ENCODE data around the gene CNTNAP5. TPM values are rescaled to one million over a fixed set of nuclear protein-coding genes. Genes with fewer than 3 reads are reported as not detected.

Gene CNTNAP5
- total RNA-seq, 4 donors from 2014 or later: not detected

GRCh38 chr2:124065636-124066035 lies 40.5 kb downstream of the CNTNAP5 start:
- in situ Hi-C loops (cut with MboI; ENCODE audit: low sequenced_read_pairs in 4 of 4) (no loop called here), intact Hi-C loops (cut with DNase I; ENCODE audit: low total_unique reads) (no loop called here)
- Histone ChIP-seq H3K9me3 (no peaks in the 10 kb centered on the region), H3K36me3 (no peaks in the 10 kb centered on the region), H3K27ac (no peak overlapping the region), H3K27me3 (no peaks in the 10 kb centered on the region), H3K4me1 (no peaks in the 10 kb centered on the region), H3K4me3 (no peak overlapping the region)
- no peak for ATAC-seq
- no peak for DNase-seq
- no peak for TF ChIP-seq POLR2A (IDR thresholded peaks at IDR 0.05)
- TF ChIP-seq, protein P1, sequence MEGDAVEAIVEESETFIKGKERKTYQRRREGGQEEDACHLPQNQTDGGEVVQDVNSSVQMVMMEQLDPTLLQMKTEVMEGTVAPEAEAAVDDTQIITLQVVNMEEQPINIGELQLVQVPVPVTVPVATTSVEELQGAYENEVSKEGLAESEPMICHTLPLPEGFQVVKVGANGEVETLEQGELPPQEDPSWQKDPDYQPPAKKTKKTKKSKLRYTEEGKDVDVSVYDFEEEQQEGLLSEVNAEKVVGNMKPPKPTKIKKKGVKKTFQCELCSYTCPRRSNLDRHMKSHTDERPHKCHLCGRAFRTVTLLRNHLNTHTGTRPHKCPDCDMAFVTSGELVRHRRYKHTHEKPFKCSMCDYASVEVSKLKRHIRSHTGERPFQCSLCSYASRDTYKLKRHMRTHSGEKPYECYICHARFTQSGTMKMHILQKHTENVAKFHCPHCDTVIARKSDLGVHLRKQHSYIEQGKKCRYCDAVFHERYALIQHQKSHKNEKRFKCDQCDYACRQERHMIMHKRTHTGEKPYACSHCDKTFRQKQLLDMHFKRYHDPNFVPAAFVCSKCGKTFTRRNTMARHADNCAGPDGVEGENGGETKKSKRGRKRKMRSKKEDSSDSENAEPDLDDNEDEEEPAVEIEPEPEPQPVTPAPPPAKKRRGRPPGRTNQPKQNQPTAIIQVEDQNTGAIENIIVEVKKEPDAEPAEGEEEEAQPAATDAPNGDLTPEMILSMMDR (IDR thresholded peaks at IDR 0.05 in 4 of 5, conservative IDR thresholded peaks at IDR 0.05 in 1 of 5): no peak

- intact Hi-C loops (cut with DNase I; ENCODE audit: low total_unique reads): no loop called here
- H3K9me3 ChIP-seq: no peaks in the 10 kb centered on the region
- H3K27ac ChIP-seq: no peak overlapping the region
- no peak for TF ChIP-seq POLR2A (IDR thresholded peaks at IDR 0.05)
- TF ChIP-seq, protein P1 (IDR thresholded peaks at IDR 0.05 in 4 of 5, conservative IDR thresholded peaks at IDR 0.05 in 1 of 5): no peak
- no peak overlapping the region for H3K4me3 ChIP-seq
- no peaks in the 10 kb centered on the region for H3K36me3 ChIP-seq
- no peaks in the 10 kb centered on the region for H3K27me3 ChIP-seq
- no peaks in the 10 kb centered on the region for H3K4me1 ChIP-seq
- in situ Hi-C loops (cut with MboI; ENCODE audit: low sequenced_read_pairs in 4 of 4): no loop called here
- DNase-seq: no peak
- ATAC-seq: no peak
Measured at GRCh38 chr2:124066776-124067175, 41.7 kb downstream of the CNTNAP5 start.

GRCh38 chr2:124079045-124079444 lies 54.0 kb downstream of the CNTNAP5 start:
- in situ Hi-C loops (cut with MboI; ENCODE audit: low sequenced_read_pairs in 4 of 4) (no loop called here), intact Hi-C loops (cut with DNase I; ENCODE audit: low total_unique reads) (no loop called here)
- no peaks in the 10 kb centered on the region for H3K9me3 ChIP-seq
- no peak for DNase-seq
- H3K36me3 ChIP-seq: no peaks in the 10 kb centered on the region
- no peak for ATAC-seq
- no peak overlapping the region for H3K4me3 ChIP-seq
- H3K27me3 ChIP-seq: no peaks in the 10 kb centered on the region
- H3K27ac ChIP-seq: no peak overlapping the region
- no peaks in the 10 kb centered on the region for H3K4me1 ChIP-seq
- TF ChIP-seq, protein P1 (IDR thresholded peaks at IDR 0.05 in 4 of 5, conservative IDR thresholded peaks at IDR 0.05 in 1 of 5): no peak

DNA sequence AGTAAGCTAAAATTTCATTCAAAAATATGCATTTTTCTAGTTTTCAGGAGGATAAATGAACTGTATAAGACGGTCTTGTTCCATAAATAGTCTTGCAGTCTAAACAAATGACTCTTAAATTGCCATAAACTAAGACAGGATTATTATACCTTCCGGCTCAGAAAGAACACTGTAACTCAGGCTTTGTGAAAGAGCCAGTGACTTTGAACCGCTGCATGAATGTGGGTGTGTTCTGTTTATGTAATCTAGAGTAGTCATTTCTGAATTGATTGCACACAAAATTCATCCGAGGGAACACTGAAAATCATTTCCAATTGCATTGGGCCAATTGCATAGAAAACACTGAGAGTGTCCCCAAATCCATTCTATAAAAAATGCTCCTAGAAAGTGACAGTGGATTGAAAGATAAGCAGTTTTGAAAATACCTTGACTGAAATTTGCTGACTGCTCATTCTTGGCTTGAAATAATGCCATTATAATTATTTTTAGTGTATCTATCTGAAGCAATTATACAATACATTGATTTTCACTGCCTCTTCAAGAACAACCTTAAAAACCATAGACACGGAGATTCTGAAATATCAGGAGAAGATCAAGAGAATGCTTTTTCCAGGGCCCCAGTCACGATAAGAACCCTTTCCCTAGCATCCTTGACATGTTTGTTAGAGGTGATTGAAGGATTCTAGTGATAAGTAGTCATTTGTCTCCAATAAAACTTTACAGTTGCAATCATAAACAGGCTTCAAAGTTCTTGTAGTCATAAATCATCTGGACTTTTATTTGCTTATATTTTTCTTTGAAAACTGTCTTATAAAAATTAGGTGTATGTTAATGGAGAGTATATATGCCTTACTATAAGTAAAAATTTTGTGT lies 55.4 kb downstream of the CNTNAP5 start:
- H3K27ac ChIP-seq: no peak overlapping the region
- in situ Hi-C loops (cut with MboI; ENCODE audit: low sequenced_read_pairs in 4 of 4): no loop called here
- H3K4me1 ChIP-seq: no peaks in the 10 kb centered on the region
- no peak for TF ChIP-seq POLR2A (IDR thresholded peaks at IDR 0.05)
- TF ChIP-seq, protein P1 (IDR thresholded peaks at IDR 0.05 in 4 of 5, conservative IDR thresholded peaks at IDR 0.05 in 1 of 5): no peak
- ATAC-seq (no peak), DNase-seq (no peak)
- no peaks in the 10 kb centered on the region for H3K9me3 ChIP-seq
- H3K36me3 ChIP-seq: no peaks in the 10 kb centered on the region
- H3K4me3 ChIP-seq: no peak overlapping the region
- intact Hi-C loops (cut with DNase I; ENCODE audit: low total_unique reads): no loop called here
- H3K27me3 ChIP-seq: no peaks in the 10 kb centered on the region

Measured in gastrocnemius medialis (tissue), 4 donors.